Epithelial cell of proximal tubule (primary cell): Measurements from ENCODE around the gene ELF4. TPM values are rescaled to one million over a fixed set of nuclear protein-coding genes. Genes with fewer than 3 reads are reported as not detected.
A peak's percentile ranks its signal among the peaks of the same experiment; 100 is the strongest.
"Not testable (repeated sequence)": the region's sequence is repeated elsewhere in the genome, so short reads cannot be mapped to it uniquely, and the experiment has no call there.

ENCODE experiments used
- DNase-seq: peaks from one replicate; pipeline ENCODE4 v3.0.0-alpha.2; 2011; ENCODE audit warnings: low read depth
- H3K4me3 ChIP-seq: 2 replicates; pipeline ENCODE4 v1.5.1; 2011; ENCODE audit warnings: low read depth, mild to moderate bottlenecking, low read length
- total RNA-seq: library from RNA; depleted of rRNA; stranded (reverse); fragments of >200 nt; gene quantifications from 2 replicates; pipeline ENCODE4 v1.2.3, GENCODE V29; 2015
- TF ChIP-seq, protein P1 (sequence below): conservative IDR thresholded peaks from 2 replicates; pipeline ENCODE4 v1.5.1; 2012; ENCODE audit warnings: low read depth, mild to moderate bottlenecking, low read length

Gene ELF4
- total RNA-seq, 1 donor from 2014 or later = 19.3 TPM

DNA sequence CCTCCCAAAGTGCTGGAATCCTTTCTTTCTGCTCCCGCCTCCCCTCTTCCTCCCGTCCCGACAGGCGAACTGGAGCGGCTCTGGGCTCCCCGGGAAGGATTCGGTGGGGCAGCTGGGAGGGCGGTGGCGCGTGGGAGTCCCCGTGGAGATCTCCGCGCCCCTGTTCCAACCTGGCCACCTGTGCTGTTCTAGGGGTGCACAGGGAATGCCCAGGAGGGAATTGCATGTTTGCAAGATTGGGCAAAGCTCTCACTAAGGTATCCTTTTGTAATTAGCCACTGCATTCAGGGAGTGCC is 11.2 kb upstream of the ELF4 start:
- TF ChIP-seq, protein P1, sequence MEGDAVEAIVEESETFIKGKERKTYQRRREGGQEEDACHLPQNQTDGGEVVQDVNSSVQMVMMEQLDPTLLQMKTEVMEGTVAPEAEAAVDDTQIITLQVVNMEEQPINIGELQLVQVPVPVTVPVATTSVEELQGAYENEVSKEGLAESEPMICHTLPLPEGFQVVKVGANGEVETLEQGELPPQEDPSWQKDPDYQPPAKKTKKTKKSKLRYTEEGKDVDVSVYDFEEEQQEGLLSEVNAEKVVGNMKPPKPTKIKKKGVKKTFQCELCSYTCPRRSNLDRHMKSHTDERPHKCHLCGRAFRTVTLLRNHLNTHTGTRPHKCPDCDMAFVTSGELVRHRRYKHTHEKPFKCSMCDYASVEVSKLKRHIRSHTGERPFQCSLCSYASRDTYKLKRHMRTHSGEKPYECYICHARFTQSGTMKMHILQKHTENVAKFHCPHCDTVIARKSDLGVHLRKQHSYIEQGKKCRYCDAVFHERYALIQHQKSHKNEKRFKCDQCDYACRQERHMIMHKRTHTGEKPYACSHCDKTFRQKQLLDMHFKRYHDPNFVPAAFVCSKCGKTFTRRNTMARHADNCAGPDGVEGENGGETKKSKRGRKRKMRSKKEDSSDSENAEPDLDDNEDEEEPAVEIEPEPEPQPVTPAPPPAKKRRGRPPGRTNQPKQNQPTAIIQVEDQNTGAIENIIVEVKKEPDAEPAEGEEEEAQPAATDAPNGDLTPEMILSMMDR = no peak
- DNase-seq = no peak
- H3K4me3 ChIP-seq = no peak overlapping the region

DNA sequence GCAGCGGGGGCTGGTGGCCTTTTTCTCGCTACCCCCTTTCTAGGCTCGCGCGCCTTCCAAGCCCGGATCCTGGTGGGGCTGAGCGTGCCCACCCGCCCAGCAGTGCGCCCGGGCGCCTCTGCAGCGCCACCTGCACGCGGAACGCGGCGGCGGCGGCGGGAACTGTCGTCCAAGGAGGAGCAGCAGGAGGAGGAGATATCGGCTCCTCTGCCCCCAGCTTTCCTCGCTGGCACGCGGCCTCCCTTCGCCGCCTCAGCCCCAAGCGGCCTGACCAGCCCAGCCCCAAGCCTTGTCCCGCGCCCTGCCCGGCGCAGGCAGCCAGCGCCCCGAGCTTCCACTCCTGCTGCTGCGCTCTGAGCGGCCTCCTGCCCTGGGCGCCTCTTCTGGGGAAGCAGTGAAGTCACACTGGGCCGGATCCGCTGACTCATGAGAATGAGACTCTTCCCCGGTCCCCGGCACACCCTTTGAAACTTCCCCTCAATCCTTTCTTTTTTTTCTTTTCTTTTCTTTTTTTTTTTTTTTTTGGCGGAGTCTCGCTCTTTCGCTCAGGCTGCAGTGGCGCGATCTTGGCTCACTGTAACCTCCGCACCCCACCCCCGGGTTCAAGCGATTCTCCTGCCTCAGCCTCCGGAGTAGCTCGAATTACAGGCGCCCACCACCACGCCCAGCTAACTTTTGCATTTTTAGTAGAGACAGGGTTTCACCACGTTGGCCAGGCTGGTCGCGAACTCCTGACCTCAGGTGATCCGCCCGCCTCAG is 10.6 kb upstream of the ELF4 start:
- no peak for DNase-seq
- TF ChIP-seq, protein P1 = peak; percentile 53
- H3K4me3 ChIP-seq = peak overlapping the region; percentile 48

DNA sequence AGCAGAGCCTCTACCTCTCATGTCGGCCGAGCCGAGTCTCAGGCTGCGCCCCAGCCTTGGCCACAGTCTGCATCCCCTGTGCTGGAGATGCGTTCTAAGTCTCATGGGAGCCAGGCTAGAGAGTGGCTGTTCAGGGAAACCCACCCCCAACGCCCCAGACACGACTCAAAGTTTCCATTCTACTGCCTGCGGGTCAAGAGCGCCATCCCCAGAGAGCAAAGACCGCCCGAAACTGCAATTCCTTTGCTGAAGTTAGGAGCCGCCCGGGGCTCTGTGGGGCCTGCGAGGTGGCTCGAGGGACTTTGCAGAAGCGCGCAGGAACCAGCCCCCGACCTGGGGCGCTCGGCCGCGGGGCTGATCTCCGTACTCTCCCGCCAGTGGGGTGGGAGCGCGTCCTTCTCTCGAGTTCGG is 10.0 kb upstream of the ELF4 start:
- no peak for DNase-seq
- TF ChIP-seq, protein P1 = no peak
- H3K4me3 ChIP-seq = peak overlapping the region; percentile 48

DNA sequence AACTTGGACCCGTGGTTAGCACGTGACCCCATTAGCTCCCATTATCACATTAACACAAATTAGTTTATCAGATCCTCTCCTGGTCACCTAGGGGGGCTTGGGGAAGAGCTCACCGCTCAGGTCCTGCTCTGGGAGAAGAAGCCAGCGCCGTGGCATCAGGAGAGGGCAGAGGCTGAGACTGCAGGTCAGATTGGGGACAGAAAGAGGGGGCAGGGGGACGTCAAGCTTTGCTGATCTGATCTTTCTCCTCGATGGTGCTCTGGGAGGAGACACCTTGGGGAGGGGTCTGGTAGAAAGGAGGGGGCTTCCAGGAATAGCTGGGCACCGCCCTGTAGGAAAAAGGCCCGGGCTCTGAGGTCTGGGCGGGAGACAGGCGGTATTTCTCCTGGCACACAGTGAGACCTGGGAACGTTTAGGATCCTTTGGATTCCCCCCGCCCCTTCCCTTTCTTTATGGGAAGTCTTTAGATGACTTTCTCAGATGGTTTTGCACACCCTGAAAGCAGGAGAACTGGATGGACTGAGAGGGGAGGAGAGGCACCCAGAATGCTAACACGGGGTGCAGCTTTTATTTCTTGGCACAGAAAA is 9.1 kb upstream of the ELF4 start:
- H3K4me3 ChIP-seq = no peak overlapping the region
- DNase-seq = no peak
- TF ChIP-seq, protein P1 = no peak

DNA sequence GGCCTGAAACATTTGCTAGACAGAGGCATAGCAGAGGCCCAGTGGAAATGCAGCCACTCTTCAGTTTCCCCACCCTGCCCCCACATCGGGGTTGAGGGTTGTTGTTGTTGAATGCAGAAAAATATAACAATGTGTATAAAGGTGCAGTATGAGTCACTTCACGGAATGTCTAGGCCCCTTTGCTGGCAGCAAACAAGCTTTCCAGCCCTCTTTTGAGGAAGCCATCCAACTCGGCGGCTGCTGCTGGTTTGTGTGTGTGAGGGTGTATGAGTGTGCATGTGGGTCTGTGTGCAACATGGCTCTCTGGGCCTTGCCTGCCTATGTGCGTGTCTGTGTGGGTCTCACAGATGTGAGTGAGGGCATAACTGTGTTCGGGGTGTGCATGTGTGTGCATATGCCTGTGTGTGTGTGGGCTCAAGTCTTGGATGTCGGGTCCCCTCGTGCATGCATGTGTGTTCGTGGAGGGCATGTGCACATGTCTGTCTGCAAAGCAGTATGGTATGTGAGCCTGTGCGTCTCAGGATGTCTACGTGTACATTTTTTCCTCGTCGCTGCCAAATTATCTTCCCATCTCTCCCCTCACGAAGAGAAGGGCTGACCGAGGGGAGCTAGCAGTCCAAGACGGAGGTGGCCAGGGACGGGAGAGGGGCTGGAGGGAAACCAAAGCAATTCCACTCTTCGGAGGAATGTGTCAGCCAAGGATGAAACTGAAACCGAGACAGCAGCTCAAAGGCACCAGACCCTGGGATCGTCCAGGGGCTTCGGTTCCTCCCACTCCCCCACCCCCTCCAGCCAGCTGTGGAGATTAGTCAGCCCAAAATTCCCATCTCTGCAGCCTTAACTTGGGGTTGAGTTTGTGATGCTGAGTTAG is 8.4 kb upstream of the ELF4 start:
- DNase-seq = no peak
- TF ChIP-seq, protein P1 = no peak
- no peak overlapping the region for H3K4me3 ChIP-seq

DNA sequence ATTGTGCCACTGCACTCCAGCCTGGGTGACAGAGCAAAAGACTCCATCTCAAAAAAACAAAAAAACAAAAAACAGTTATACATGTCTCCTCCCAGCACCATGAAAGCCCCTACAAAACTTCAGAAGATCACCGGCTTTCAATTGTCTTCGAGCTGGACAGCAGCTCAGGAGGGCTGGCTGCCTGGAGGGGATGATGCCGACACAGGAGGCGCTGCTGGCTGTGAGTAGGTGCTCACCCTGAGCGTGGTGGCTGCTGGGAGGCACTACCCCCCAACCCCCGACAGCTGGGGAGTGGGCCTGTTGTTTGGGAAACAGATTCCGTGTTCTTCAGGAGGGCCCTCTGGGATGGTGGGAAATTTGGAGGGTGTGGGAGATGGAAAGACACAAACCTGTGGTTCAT is 6.9 kb upstream of the ELF4 start:
- no peak for DNase-seq
- TF ChIP-seq, protein P1 = no peak
- no peak overlapping the region for H3K4me3 ChIP-seq

DNA sequence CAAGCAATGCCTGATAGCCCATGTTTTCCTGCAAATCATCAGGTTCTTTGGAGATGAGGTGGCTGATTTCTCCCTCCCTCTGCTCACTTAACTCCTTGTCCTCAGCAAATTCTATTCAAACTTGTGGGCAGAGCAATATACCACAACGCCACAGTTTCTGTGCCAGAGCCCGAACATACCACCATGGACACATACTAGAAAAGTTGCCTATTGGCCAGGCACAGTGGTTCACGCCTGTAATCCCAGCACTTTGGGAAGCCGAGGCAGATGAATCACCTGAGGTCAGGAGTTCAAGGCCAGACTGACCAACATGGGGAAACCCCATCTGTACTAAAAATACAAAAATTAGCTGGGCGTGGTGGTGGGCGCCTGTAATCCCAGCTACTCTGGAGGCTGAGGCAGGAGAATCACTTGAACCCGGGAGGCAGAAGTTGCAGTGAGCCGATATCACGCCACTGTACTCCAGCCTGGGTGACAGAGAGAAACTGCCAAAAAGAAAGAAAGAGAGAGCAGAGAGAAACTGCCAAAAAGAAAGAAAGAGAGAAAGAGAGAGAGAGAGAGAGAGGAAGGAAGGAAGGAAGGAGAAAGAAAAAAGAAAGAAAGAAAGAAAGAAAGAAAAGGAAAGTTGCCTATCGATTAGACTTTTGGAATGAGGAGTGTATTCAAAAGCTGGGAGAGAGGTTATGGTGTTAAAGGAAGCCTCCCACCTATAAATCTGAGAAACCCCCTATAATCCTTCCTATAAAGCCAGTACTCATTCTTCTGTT is 5.0 kb upstream of the ELF4 start:
- DNase-seq = not testable (repeated sequence)

More for the DNA sequence above, 5.0 kb upstream of the ELF4 start:
- H3K4me3 ChIP-seq = not testable (repeated sequence)
